GM18526 (cell line): ENCODE results near the gene SLC23A1.

Source experiments
- POLR2A ChIP-seq: IDR thresholded peaks from 3 replicates; pipeline ENCODE4 v1.6.1; 2011; ENCODE audit not compliant: insufficient read length; ENCODE audit errors: extremely low read depth

SLC23A1 gene

DNA sequence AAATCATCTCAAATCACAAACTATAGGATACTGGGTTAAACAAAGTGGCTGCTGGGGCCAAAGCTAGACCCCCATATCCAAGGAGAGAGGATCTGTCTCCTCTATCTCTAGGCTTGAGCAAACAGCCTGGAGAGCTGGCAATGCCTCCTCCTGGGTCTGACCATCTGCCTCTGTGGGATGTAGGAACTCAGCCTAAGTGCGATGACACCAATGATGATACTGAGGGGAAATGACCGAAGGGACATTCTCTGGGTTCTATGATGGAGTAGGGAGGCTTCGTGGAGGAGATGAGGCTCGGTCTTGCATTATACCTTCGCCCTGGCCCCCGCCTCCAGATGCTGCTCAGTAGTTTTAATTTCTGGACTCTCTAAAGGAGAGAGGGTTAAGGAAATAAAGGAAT is 30.1 kb upstream of the SLC23A1 start:
- no peak for TF ChIP-seq POLR2A

DNA sequence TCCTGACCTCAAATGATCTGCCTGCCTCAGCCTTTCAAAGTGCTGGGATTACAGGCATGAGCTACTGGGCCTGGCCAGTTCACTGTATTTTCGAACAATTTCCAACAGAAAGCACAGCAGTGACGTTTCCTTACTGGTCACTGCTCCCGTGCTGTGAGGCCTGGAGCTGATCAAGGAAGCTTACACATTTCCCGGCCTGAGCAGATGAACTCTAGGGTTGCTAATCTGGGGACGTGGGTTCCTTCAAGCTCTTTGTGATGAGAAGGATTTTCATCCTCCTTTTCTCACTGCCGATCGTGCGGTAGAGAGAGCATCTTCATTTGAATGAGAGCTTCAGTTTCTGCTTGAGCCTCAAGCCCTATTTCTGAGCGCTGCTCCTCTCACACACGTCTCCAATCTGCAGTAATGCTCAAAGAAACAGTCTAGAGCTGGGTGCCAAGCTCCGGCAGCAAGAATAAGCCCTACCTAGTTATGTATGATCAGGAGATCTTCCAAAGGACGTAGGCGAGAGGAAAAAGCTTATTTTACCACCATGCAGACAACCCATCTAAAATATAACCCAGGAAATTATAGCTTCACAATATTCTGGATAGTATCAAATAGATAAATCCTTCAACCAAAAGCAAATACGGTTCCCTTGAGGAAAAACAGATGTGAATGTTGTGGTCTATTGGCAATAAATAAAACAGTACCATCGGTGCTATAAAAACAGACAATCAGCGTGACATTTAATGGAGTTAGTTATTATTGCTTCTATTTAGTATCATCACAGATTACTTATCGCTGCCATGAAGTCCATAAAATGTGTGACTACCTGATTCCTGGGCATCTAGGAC is 28.1 kb upstream of the SLC23A1 start:
- TF ChIP-seq POLR2A = no peak

- TF ChIP-seq POLR2A = no peak
Observed at GRCh38 chr5:139410121-139410992, 27.3 kb upstream of the SLC23A1 start.

DNA sequence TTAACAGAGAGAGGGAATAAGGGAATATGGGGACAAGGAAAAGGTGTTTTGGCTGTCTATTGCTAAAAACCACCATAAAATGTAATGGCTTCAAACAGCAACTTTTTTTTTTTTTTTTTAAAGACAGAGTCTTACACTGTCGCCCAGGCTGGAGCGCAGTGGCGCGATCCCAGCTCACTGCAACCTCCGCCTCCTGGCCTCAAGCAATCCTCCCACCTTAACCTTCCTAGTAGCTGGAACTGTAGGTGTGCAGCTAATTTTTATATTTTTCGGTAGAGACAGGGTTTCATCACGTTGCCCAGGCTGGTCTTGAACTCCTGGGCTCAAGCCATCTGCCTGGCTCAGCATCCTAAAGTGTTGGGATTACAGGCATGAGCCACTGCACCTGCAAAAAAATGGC is 25.1 kb upstream of the SLC23A1 start:
- TF ChIP-seq POLR2A = no peak

DNA sequence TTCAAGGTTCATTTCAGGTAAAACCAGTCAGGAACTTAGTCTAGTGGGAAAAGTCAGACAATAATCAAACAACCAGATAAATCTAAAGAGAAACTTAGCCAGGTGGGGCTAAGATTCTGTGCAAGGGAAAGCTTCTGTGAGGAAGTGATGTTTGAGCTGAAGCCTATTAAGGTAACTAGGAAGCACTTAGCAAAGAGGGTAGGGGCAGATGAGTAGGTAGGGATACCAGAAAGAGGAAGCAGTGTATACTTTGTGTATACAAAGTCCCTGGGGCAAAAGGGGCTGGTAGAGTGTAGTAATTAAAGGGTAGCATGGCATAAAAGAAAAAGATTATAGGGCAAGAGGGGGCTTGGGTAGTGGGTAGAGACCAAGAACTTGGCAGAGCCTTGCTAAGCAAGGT is 24.4 kb upstream of the SLC23A1 start:
- TF ChIP-seq POLR2A = no peak

GRCh38 chr5:139406963-139407362 is 23.9 kb upstream of the SLC23A1 start:
- no peak for TF ChIP-seq POLR2A

GRCh38 chr5:139404484-139404840 is 21.4 kb upstream of the SLC23A1 start:
- TF ChIP-seq POLR2A = no peak

DNA sequence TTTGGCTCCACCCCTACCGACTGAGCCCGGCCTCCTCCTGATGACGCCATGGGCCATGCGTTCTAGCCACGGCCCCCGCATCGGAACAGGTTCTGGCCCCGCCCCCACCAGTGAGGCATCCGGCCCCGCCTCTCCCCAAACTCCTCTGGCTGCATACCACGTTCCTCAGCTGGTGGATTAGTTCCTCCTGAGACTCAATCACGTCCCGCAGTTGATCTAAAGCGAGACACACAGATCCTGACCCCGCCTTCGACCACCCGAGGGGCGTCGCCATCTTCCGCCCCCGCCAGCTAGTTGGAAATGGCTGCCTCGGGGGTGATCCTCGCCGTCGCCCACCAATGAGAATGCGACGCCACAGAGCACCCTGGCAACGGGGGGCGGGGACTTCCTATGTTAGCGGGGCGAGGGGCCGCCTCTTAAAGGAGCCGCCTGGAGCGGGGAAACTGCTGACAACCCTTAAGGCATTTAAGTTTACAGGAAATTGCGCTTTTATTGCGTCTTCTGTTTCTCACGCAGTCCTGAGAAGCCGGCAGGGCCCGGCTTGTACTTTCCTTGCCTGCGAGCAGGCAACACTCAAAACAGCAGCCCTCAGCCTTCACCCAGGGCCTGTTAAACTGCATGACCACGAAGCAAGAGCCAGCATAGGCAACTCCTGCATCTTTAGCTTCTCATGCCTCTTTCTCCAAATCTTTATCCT is 20.8 kb upstream of the SLC23A1 start, which contains the start of gene SPATA24:
TSS of gene SPATA24 (minus strand) at position 303 of the 697 bp plus-strand sequence. CDS start at position 274, 29 bp downstream.
- peak; percentile 43 for TF ChIP-seq POLR2A

DNA sequence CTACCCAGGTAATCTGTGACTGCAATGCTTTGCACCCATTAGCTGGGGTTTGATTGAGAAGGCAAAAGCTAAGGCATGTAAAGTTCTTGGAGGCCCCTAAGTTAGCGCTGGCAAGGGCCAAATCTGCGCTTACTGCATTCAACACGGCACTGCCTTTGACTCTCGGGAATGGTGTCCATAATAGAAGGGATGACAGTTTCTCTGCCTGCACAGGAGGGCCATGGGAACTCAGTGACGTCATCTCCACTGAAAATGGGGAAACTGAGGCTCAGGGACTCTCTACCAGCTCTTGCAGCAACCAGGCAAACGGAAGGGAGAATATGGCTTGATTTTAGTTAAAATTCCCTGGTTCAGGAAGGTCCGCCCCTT is 20.3 kb upstream of the SLC23A1 start:
- TF ChIP-seq POLR2A = no peak

- no peak for TF ChIP-seq POLR2A
Observed at GRCh38 chr5:139402561-139403158, 19.6 kb upstream of the SLC23A1 start.

- TF ChIP-seq POLR2A = no peak
Observed at GRCh38 chr5:139401546-139401945, 18.4 kb upstream of the SLC23A1 start.

GRCh38 chr5:139399501-139400121 is 16.5 kb upstream of the SLC23A1 start:
- no peak for TF ChIP-seq POLR2A

DNA sequence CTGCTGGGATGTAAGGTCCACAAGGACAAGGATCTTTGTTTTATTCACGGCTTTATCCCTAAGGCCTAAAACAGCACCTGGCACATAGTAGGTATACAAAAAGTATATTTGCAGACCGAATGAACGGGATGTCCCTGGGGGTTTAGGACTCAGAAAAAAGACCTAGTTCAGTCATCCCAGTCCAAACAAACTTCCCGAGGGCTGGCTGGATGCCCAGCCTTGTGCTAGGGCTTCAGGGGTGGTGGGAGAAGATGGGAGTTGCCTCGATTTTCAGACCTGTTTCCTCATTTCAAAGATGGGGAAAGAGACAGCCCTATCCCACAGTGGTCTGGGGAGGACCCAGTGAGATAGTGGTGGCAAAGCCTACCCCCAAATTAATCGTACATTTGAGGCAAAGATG is 14.8 kb upstream of the SLC23A1 start:
- no peak for TF ChIP-seq POLR2A

DNA sequence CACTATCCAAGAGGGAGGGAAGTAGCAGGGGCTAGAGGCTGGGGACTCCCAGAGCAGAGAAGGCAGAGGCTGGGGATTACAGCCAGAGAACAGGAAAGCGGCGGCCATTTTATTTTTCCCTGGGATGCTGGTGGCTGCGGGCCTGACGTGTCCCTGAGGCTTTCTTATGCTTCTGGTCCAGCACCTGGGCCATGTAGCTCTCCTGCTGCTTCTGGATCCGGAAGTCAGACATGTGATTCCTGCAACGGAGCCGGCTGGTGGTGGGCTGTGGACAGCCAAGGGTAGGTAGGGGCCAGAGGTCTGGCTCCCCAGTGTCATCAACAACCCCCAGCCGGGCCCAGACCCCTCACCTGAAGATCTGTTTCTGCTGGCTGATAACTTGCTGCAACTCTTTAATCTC is 13.6 kb upstream of the SLC23A1 start:
- TF ChIP-seq POLR2A = no peak

GRCh38 chr5:139395844-139396640 is 12.9 kb upstream of the SLC23A1 start:
- TF ChIP-seq POLR2A = no peak
